Astrocyte (in vitro differentiated cells and primary cell): ENCODE results near the gene PLPP1. TPM values are rescaled to one million over a fixed set of nuclear protein-coding genes. Genes with fewer than 3 reads are reported as not detected.

Experiments used
- DNase-seq: peaks from one replicate; pipeline ENCODE4 v3.0.0-alpha.2; 2010; ENCODE audit warnings: low read depth
- FAIRE-seq: peaks from 2 replicates; lab custom pipeline; 2011; peaks lifted over from hg19 to GRCh38; lab: Jason Lieb, UNC
- H2AFZ ChIP-seq: 2 replicates; pipeline ENCODE4 v1.6.0; 2012; ENCODE audit warnings: low read depth, low read length, inconsistent platforms
- H3K27ac ChIP-seq: 2 replicates; pipeline ENCODE4 v1.5.1; 2011; ENCODE audit warnings: low read depth, low read length, inconsistent platforms
- H3K27me3 ChIP-seq: 2 replicates; pipeline ENCODE4 v1.6.0; 2011; ENCODE audit warnings: low read length, inconsistent platforms; ENCODE audit not compliant: insufficient read depth
- H3K36me3 ChIP-seq: 2 replicates; pipeline ENCODE4 v1.5.1; 2011; ENCODE audit warnings: low read length, inconsistent platforms; ENCODE audit not compliant: insufficient read depth
- H3K4me1 ChIP-seq: 2 replicates; pipeline ENCODE4 v1.5.1; 2011; ENCODE audit warnings: low read length, inconsistent platforms; ENCODE audit not compliant: insufficient read depth
- H3K4me2 ChIP-seq: 2 replicates; pipeline ENCODE4 v1.6.0; 2012; ENCODE audit warnings: low read length, inconsistent platforms
- H3K4me3 ChIP-seq: 2 replicates; pipeline ENCODE4 v1.5.1; 2011; ENCODE audit warnings: low read depth, mild to moderate bottlenecking, low read length, inconsistent platforms; ENCODE audit not compliant: insufficient read depth
- H3K79me2 ChIP-seq: 2 replicates; pipeline ENCODE4 v1.6.0; 2012; ENCODE audit warnings: mild to moderate bottlenecking, low read length, inconsistent platforms; ENCODE audit not compliant: insufficient read depth
- H3K9ac ChIP-seq: 2 replicates; pipeline ENCODE4 v1.6.0; 2012; ENCODE audit warnings: mild to moderate bottlenecking, low read length, inconsistent platforms
- H3K9me3 ChIP-seq: 2 replicates; pipeline ENCODE4 v1.5.1; 2012; ENCODE audit warnings: low read depth, mild to moderate bottlenecking, low read length, inconsistent platforms; ENCODE audit not compliant: insufficient read depth
- H4K20me1 ChIP-seq: 2 replicates; pipeline ENCODE4 v1.6.0; 2012; ENCODE audit warnings: low read length, inconsistent platforms; ENCODE audit not compliant: insufficient read depth
- H3K27ac Mint-ChIP-seq: one replicate; pipeline ENCODE4 v1.8.0; 2021; ENCODE audit warnings: mild to moderate bottlenecking, mixed read lengths; ENCODE audit not compliant: unreplicated experiment
- H3K27me3 Mint-ChIP-seq: one replicate; pipeline ENCODE4 v1.8.0; 2021; ENCODE audit warnings: low read depth, mixed read lengths; ENCODE audit not compliant: unreplicated experiment
- H3K36me3 Mint-ChIP-seq: one replicate; pipeline ENCODE4 v1.8.0; 2021; ENCODE audit warnings: low read depth, mixed read lengths; ENCODE audit not compliant: unreplicated experiment
- H3K4me1 Mint-ChIP-seq: one replicate; pipeline ENCODE4 v1.8.0; 2021; ENCODE audit warnings: low read depth, mixed read lengths; ENCODE audit not compliant: unreplicated experiment
- H3K4me3 Mint-ChIP-seq: one replicate; pipeline ENCODE4 v1.8.0; 2021; ENCODE audit warnings: mild to moderate bottlenecking, moderate library complexity, mixed read lengths; ENCODE audit not compliant: unreplicated experiment
- H3K9me3 Mint-ChIP-seq: one replicate; pipeline ENCODE4 v1.8.0; 2021; ENCODE audit warnings: mild to moderate bottlenecking, mixed read lengths; ENCODE audit not compliant: unreplicated experiment
- EZH2 ChIP-seq: IDR thresholded peaks from 2 replicates; pipeline ENCODE4 v1.6.1; 2012; ENCODE audit warnings: mild to moderate bottlenecking, low read length, inconsistent platforms; ENCODE audit not compliant: insufficient read depth
- total RNA-seq: library from RNA; stranded (reverse); gene quantifications from 2 replicates; pipeline ENCODE4 v1.2.1, GENCODE V29; 2021
- TF ChIP-seq, protein P1 (sequence below): IDR thresholded peaks from 2 replicates; pipeline ENCODE4 v1.5.1; 2011; ENCODE audit warnings: low read depth, mild to moderate bottlenecking, inconsistent platforms, low read length, moderate library complexity; ENCODE audit not compliant: insufficient read depth

PLPP1 gene
- total RNA-seq, 1 donor from 2014 or later: 56.3 TPM

DNA sequence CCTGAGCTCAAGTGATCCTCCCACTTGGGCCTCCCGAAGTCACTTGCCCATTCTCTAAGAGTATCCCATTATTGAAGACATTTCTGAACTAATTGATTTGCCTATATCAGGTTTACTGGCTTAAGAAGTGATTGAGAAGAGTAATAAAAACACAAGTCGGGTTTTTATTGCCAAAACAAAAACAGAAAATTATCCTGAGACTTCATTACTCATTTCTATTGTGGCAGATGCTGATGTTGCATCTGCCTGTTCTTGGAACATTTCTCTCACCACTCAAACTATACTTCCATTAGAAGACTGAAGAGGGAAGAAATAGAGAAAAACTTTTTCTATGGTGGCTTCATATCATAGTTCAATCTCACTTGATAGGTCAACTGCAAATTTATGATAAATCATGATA, 41.9 kb upstream of the PLPP1 start:
- no peaks in the 10 kb centered on the region for H3K36me3 Mint-ChIP-seq
- no peak overlapping the region for H3K27ac Mint-ChIP-seq
- no peaks in the 10 kb centered on the region for H3K79me2 ChIP-seq

DNA sequence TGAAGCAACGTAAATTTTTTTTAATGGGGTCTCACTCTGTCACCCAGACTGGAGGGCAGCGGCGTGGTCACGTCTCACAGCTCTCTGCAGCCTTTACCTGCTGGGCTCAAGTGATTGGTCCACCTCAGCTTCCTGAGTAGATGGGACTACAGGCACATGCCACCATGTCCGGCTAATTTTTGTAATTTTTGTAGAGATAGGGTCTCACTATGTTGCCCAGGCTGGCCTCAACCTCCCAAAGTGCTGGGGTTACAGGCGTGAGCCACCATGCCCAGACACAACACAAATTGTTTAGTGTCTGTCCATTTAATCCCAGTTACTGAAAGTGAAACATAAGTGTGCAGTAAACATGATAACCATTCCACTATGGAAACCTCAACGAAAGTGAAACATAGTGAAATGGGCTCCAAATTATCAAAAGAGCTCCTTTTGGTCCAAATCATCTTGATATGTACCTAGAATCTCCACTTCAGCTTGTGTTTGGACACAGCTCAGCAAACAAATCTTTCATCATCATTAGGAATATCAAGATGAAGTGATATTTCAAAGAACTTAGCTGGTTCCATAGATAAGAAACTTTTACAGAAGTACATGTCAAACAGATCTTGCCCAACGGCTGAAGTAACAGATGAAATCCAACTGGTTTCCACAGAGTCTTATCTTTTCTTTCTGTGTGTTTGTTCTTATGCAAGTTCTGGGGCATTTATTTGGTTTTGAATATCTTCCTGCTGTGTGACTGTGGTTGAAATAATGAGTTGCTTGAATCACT, 41.2 kb upstream of the PLPP1 start:
- TF ChIP-seq, protein P1, sequence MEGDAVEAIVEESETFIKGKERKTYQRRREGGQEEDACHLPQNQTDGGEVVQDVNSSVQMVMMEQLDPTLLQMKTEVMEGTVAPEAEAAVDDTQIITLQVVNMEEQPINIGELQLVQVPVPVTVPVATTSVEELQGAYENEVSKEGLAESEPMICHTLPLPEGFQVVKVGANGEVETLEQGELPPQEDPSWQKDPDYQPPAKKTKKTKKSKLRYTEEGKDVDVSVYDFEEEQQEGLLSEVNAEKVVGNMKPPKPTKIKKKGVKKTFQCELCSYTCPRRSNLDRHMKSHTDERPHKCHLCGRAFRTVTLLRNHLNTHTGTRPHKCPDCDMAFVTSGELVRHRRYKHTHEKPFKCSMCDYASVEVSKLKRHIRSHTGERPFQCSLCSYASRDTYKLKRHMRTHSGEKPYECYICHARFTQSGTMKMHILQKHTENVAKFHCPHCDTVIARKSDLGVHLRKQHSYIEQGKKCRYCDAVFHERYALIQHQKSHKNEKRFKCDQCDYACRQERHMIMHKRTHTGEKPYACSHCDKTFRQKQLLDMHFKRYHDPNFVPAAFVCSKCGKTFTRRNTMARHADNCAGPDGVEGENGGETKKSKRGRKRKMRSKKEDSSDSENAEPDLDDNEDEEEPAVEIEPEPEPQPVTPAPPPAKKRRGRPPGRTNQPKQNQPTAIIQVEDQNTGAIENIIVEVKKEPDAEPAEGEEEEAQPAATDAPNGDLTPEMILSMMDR: no peak
- no peak for TF ChIP-seq EZH2
- no peaks in the 10 kb centered on the region for H3K27me3 Mint-ChIP-seq
- H3K9me3 Mint-ChIP-seq: no peaks in the 10 kb centered on the region
- H3K4me1 Mint-ChIP-seq: peaks cover 29% of the 10 kb centered on the region
- Histone ChIP-seq H3K4me2 (no peak overlapping the region), H4K20me1 (no peaks in the 10 kb centered on the region), H3K9ac (no peak overlapping the region), H3K9me3 (no peaks in the 10 kb centered on the region), H3K36me3 (no peaks in the 10 kb centered on the region), H3K4me3 (no peak overlapping the region), H2AFZ (no peak overlapping the region), H3K79me2 (no peaks in the 10 kb centered on the region), H3K4me1 (peaks cover 10% of the 10 kb centered on the region), H3K27ac (no peak overlapping the region), H3K27me3 (no peaks in the 10 kb centered on the region)
- no peaks in the 10 kb centered on the region for H3K36me3 Mint-ChIP-seq
- DNase-seq (peak; percentile 80), FAIRE-seq (no peak)
- H3K4me3 Mint-ChIP-seq: no peak overlapping the region
- H3K27ac Mint-ChIP-seq: peak overlapping the region; percentile 26

More for the DNA sequence above, 41.9 kb upstream of the PLPP1 start:
- Histone ChIP-seq H3K4me1 (peaks cover 10% of the 10 kb centered on the region), H2AFZ (no peak overlapping the region), H3K4me2 (no peak overlapping the region), H3K36me3 (no peaks in the 10 kb centered on the region), H3K9ac (no peak overlapping the region), H3K4me3 (no peak overlapping the region), H3K27me3 (no peaks in the 10 kb centered on the region), H3K9me3 (no peaks in the 10 kb centered on the region), H4K20me1 (no peaks in the 10 kb centered on the region), H3K27ac (no peak overlapping the region)
- no peak for FAIRE-seq
- Mint-ChIP-seq H3K9me3 (no peaks in the 10 kb centered on the region), H3K4me1 (peaks cover 29% of the 10 kb centered on the region), H3K4me3 (no peak overlapping the region), H3K27me3 (no peaks in the 10 kb centered on the region)
- no peak for TF ChIP-seq EZH2
- TF ChIP-seq, protein P1: no peak
- DNase-seq: no peak

DNA sequence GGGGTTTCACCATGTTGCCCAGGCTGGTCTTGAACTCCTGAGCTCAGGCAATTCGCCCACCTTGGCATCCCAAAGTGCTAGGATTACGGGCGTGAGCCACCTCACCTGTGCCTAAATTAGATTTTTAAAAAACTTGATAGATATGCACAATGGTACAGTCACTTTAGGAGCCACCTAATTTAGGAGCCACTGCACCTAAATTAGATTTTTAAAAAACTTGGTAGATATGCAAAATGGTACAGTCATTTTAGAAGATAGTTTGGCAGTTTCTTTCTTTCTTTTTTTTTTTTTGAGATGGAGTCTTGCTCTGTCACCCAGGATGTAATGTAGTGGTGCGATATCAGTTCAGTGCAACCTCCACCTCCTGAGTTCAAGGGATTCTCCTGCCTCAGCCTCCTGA, 37.8 kb upstream of the PLPP1 start:
- Histone ChIP-seq H3K36me3 (no peaks in the 10 kb centered on the region), H3K27ac (no peak overlapping the region), H3K9me3 (no peaks in the 10 kb centered on the region), H3K4me1 (peaks cover 5% of the 10 kb centered on the region), H3K4me2 (no peak overlapping the region), H3K9ac (no peak overlapping the region), H3K27me3 (no peaks in the 10 kb centered on the region), H4K20me1 (no peaks in the 10 kb centered on the region), H3K4me3 (no peak overlapping the region), H3K79me2 (no peaks in the 10 kb centered on the region), H2AFZ (no peak overlapping the region)
- Mint-ChIP-seq H3K27me3 (no peaks in the 10 kb centered on the region), H3K36me3 (no peaks in the 10 kb centered on the region), H3K4me1 (peaks cover 44% of the 10 kb centered on the region), H3K9me3 (no peaks in the 10 kb centered on the region), H3K27ac (no peak overlapping the region), H3K4me3 (no peak overlapping the region)
- DNase-seq (no peak), FAIRE-seq (no peak)
- no peak for TF ChIP-seq EZH2
- TF ChIP-seq, protein P1: no peak
